GM12878 (cell line): ENCODE results near the gene PRTFDC1. TPM values are rescaled to one million over a fixed set of nuclear protein-coding genes. Genes with fewer than 3 reads are reported as not detected.

Experiments used
- ATAC-seq: fragments of 200-7000 bp; cut with Tn5 transposase; 3 replicates; pipeline ENCODE4 v1.9.1; 2020; ENCODE audit warnings: mild to moderate bottlenecking, moderate library complexity
- BruUV-seq: library from RNA; stranded (reverse); fragments of 400-500 nt; replicated peaks from 2 replicates; lab custom pipeline; 2021; lab: Mats Ljungman, UMichigan
- CTCF ChIA-PET: fragments of 300-600 bp; sonication (Branson Sonifier 250); formaldehyde crosslinking; extraction: SDS; loops from one replicate; lab custom pipeline; 2021; ENCODE audit warnings: inconsistent platforms; lab: Yijun Ruan, JAX
- POLR2A ChIA-PET: fragments of 350-600 bp; formaldehyde crosslinking; extraction: SDS; loops from one replicate; lab custom pipeline; 2021; ENCODE audit warnings: inconsistent platforms; lab: Charles Lee
- RAD21 ChIA-PET: fragments of 300-600 bp; sonication (Branson Sonifier 250); formaldehyde crosslinking; loops from one replicate; lab custom pipeline; 2023; ENCODE audit warnings: antibody characterized with exemption; ENCODE audit not compliant: unreplicated experiment; lab: Charles Lee
- SMC1A ChIA-PET: fragments of 300-600 bp; sonication (Branson Sonifier 250); formaldehyde crosslinking; loops from one replicate; lab custom pipeline; 2023; ENCODE audit not compliant: unreplicated experiment, uncharacterized antibody; lab: Charles Lee
- DNase-seq: peaks from one replicate; pipeline ENCODE4 v3.0.0-alpha.2; 2011; ENCODE audit warnings: low read depth, low spot score
- FAIRE-seq: peaks from 3 replicates; lab custom pipeline; 2011; peaks lifted over from hg19 to GRCh38; lab: Jason Lieb, UNC
- H2AFZ ChIP-seq: 2 replicates; pipeline ENCODE4 v1.6.0; 2011; ENCODE audit warnings: low read depth, low read length, control low read depth; ENCODE audit not compliant: control insufficient read depth
- H3K27ac ChIP-seq: 2 replicates; pipeline ENCODE4 v1.5.1; 2011; ENCODE audit warnings: control low read depth; ENCODE audit not compliant: control insufficient read depth, insufficient read depth
- H3K27me3 ChIP-seq, 2 experiments: replicated peaks in 1 of 2; 2 replicates each; pipeline versions ENCODE4 v1.6.0 to v1.6.1; 2011; ENCODE audit warnings: low read length in 1 of 2; ENCODE audit not compliant: control insufficient read depth in 2 of 2, insufficient read depth in 2 of 2
- H3K36me3 ChIP-seq, 2 experiments: 2 replicates each; pipeline ENCODE4 v1.5.1; 2011; ENCODE audit warnings: low read length in 1 of 2; ENCODE audit not compliant: control insufficient read depth in 2 of 2, insufficient read depth in 2 of 2
- H3K4me1 ChIP-seq: 2 replicates; pipeline ENCODE4 v1.6.1; 2011; ENCODE audit warnings: mild to moderate bottlenecking, low read length, moderate library complexity, mixed read lengths; ENCODE audit not compliant: control insufficient read depth, insufficient read depth
- H3K4me2 ChIP-seq: 2 replicates; pipeline ENCODE4 v1.6.0; 2011; ENCODE audit warnings: control low read depth; ENCODE audit not compliant: control insufficient read depth, insufficient read depth
- H3K4me3 ChIP-seq: fragments of 200-600 bp; sonication (generic); 2 replicates; pipeline ENCODE4 v1.5.1; 2016
- H3K79me2 ChIP-seq: 2 replicates; pipeline ENCODE4 v1.6.0; 2011; ENCODE audit warnings: low read length; ENCODE audit not compliant: control insufficient read depth, insufficient read depth
- H3K9ac ChIP-seq: 2 replicates; pipeline ENCODE4 v1.8.0; 2011; ENCODE audit warnings: low read length, control low read depth, mixed read lengths; ENCODE audit not compliant: control insufficient read depth, insufficient read depth
- H3K9me3 ChIP-seq: replicated peaks from 3 replicates; pipeline ENCODE4 v1.5.1; 2011; ENCODE audit warnings: mild to moderate bottlenecking, low read length; ENCODE audit not compliant: control insufficient read depth, insufficient read depth
- H4K20me1 ChIP-seq: 2 replicates; pipeline ENCODE4 v1.6.0; 2011; ENCODE audit not compliant: control insufficient read depth, insufficient read depth
- BCL3 ChIP-seq: IDR thresholded peaks from 2 replicates; pipeline ENCODE4 v1.6.1; 2011; ENCODE audit warnings: borderline replicate concordance, low read depth, mild to moderate bottlenecking, moderate library complexity, low read length; ENCODE audit not compliant: insufficient read depth, poor library complexity, severe bottlenecking
- E2F4 ChIP-seq: IDR thresholded peaks from 2 replicates; pipeline ENCODE4 v1.6.1; 2012; ENCODE audit warnings: low read depth, low read length, improper control_type of control experiment
- GABPA ChIP-seq: IDR thresholded peaks from 2 replicates; pipeline ENCODE4 v1.6.1; 2014; ENCODE audit warnings: antibody characterized with exemption, low read depth, mild to moderate bottlenecking, inconsistent platforms
- HSF1 ChIP-seq: fragments of 150-350 bp; IDR thresholded peaks from 2 replicates; pipeline ENCODE4 v1.6.1; 2014; ENCODE audit warnings: mild to moderate bottlenecking, low read depth, low read length
- PBX3 ChIP-seq: IDR thresholded peaks from 2 replicates; pipeline ENCODE4 v1.6.1; 2011; ENCODE audit warnings: mild to moderate bottlenecking, low read depth, low read length, moderate library complexity; ENCODE audit not compliant: insufficient replicate concordance
- POLR2AphosphoS5 ChIP-seq: IDR thresholded peaks from 2 replicates; pipeline ENCODE4 v1.6.1; 2011; ENCODE audit warnings: mild to moderate bottlenecking, low read length, inconsistent platforms
- RB1 ChIP-seq: fragments of 450-650 bp; formaldehyde crosslinking; IDR thresholded peaks from 2 replicates; pipeline ENCODE4 v1.6.1; 2017; ENCODE audit warnings: mild to moderate bottlenecking, borderline replicate concordance
- SMAD1 ChIP-seq: fragments of 450-650 bp; IDR thresholded peaks from 2 replicates; pipeline ENCODE4 v1.6.1; 2018; ENCODE audit warnings: mild to moderate bottlenecking, low read depth; ENCODE audit not compliant: partially characterized antibody
- ZNF274 ChIP-seq: IDR thresholded peaks from one replicate; pipeline ENCODE4 v1.8.0; 2011; ENCODE audit not compliant: insufficient read length, insufficient read depth
- ZNF384 ChIP-seq: IDR thresholded peaks from 2 replicates; pipeline ENCODE4 v1.6.1; 2012; ENCODE audit warnings: low read depth, mild to moderate bottlenecking, low read length, improper control_type of control experiment, borderline replicate concordance
- WGBS: methylation state at CpG from one replicate; pipeline ENCODE4 v1.1.6; 2016; ENCODE audit warnings: low lambda C conversion rate; ENCODE audit not compliant: insufficient replicate concordance, insufficient coverage; ENCODE audit errors: missing lambda C conversion rate; 5-methylcytosine and 5-hydroxymethylcytosine counted together
- in situ Hi-C: fragments of 300-500 bp; cut with MboI; formaldehyde crosslinking; loops from 9 replicates; pipeline ENCODE4 v1.14.3; 2018; ENCODE audit warnings: mixed read lengths
- intact Hi-C: fragments of 100-400 bp; cut with micrococcal nuclease; formaldehyde crosslinking; loops from one replicate; pipeline ENCODE4 v1.14.2; 2022; ENCODE audit not compliant: unreplicated experiment
- polyA plus RNA-seq, 11 experiments: library from polyadenylated mRNA; depleted of rRNA in 4 of 11; unstranded in 6 of 11; stranded (reverse) in 5 of 11; fragments of >200 nt; fragmentation: Nextera tagmentation in 4 of 11; fragmentation: Illumina TruSeq in 1 of 11; extraction: Ambion mirVana in 4 of 11; extraction: Trizol in 1 of 11; gene quantifications; 1 replicate in 1 of 11; 2 replicates in 10 of 11; pipeline versions ENCODE4 v1.2.1 to v1.2.3, GENCODE V29; 2011 to 2016; ENCODE audit warnings: inconsistent platforms in 2 of 11, missing spikeins in 2 of 11, low read depth in 1 of 11
- total RNA-seq, 4 experiments: library from RNA; depleted of rRNA in 3 of 4; stranded (reverse); fragments of >200 nt in 3 of 4; fragmentation: Illumina TruSeq in 1 of 4; extraction: Trizol in 1 of 4; gene quantifications; 2 replicates each; pipeline versions ENCODE4 v1.2.1 to v1.2.3, GENCODE V29; 2013 to 2021
- TF ChIP-seq, protein P1 (sequence below): IDR thresholded peaks from 2 replicates; pipeline ENCODE4 v1.6.1; 2012; ENCODE audit warnings: low read depth, low read length, improper control_type of control experiment
- TF ChIP-seq, protein P2 (sequence below): fragments of 450-650 bp; IDR thresholded peaks from 2 replicates; pipeline ENCODE4 v1.6.1; 2018; ENCODE audit warnings: mild to moderate bottlenecking, low read depth, moderate library complexity; ENCODE audit not compliant: partially characterized antibody

The PRTFDC1 gene
- total and polyA plus RNA-seq, 10 of the 15 experiments (the other 5 are each of a cell fraction or from before 2014, with no cell fraction given) = 5.5 to 17.3 (median 11.3) TPM

GRCh38 chr10:24926557-24926956, 25.8 kb downstream of the PRTFDC1 start:
- peaks cover 6% of the 10 kb centered on the region for H3K4me1 ChIP-seq
- intact Hi-C loops = loop anchor here (5.0 kb wide), 2 partner anchors 39 to 204 kb away; partner anchors contain the start of gene ARHGAP21
- DNase-seq = no peak
- no peaks in the 10 kb centered on the region for H3K79me2 ChIP-seq
- ATAC-seq = no peak
- peaks cover 0 to 2% of the 10 kb centered on the region in 2 experiments; a peak in 1 of 4 replicates for H3K36me3 ChIP-seq
- FAIRE-seq = no peak
- WGBS = over 99% methylated on average over 8 of the region's 8 CpGs
- POLR2A ChIA-PET = interaction anchor here (1.7 to 4.7 kb wide), 2 partner anchors 12 to 26 kb away, joined by 4 to 44 read pairs; no protein-coding TSS in a partner anchor
- H3K27me3 ChIP-seq = no peaks in the 10 kb centered on the region
- no peak overlapping the region for H3K9ac ChIP-seq
- in situ Hi-C loops = no loop called here
- no peak overlapping the region for H3K27ac ChIP-seq
- no TSS peak for BruUV-seq
- no peak overlapping the region for H2AFZ ChIP-seq
- SMC1A ChIA-PET = interaction anchor here (1.2 to 11.7 kb wide), 3 partner anchors 11 to 25 kb away, joined by 4 to 338 read pairs (median 5); no protein-coding TSS in a partner anchor
- H4K20me1 ChIP-seq = no peaks in the 10 kb centered on the region
- H3K4me2 ChIP-seq = no peak overlapping the region
- TF ChIP-seq ZNF384 (no peak), E2F4 (no peak), HSF1 (no peak), GABPA (no peak), BCL3 (no peak), POLR2AphosphoS5 (no peak), SMAD1 (no peak), RB1 (no peak), ZNF274 (no peak), PBX3 (no peak)
- TF ChIP-seq, protein P1, sequence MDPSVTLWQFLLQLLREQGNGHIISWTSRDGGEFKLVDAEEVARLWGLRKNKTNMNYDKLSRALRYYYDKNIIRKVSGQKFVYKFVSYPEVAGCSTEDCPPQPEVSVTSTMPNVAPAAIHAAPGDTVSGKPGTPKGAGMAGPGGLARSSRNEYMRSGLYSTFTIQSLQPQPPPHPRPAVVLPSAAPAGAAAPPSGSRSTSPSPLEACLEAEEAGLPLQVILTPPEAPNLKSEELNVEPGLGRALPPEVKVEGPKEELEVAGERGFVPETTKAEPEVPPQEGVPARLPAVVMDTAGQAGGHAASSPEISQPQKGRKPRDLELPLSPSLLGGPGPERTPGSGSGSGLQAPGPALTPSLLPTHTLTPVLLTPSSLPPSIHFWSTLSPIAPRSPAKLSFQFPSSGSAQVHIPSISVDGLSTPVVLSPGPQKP = no peak
- TF ChIP-seq, protein P2, sequence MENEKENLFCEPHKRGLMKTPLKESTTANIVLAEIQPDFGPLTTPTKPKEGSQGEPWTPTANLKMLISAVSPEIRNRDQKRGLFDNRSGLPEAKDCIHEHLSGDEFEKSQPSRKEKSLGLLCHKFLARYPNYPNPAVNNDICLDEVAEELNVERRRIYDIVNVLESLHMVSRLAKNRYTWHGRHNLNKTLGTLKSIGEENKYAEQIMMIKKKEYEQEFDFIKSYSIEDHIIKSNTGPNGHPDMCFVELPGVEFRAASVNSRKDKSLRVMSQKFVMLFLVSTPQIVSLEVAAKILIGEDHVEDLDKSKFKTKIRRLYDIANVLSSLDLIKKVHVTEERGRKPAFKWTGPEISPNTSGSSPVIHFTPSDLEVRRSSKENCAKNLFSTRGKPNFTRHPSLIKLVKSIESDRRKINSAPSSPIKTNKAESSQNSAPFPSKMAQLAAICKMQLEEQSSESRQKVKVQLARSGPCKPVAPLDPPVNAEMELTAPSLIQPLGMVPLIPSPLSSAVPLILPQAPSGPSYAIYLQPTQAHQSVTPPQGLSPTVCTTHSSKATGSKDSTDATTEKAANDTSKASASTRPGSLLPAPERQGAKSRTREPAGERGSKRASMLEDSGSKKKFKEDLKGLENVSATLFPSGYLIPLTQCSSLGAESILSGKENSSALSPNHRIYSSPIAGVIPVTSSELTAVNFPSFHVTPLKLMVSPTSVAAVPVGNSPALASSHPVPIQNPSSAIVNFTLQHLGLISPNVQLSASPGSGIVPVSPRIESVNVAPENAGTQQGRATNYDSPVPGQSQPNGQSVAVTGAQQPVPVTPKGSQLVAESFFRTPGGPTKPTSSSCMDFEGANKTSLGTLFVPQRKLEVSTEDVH = no peak
- no peak overlapping the region for H3K4me3 ChIP-seq
- CTCF ChIA-PET = interaction anchor here (0.6 to 6.0 kb wide), 5 partner anchors 11 to 234 kb away, joined by 3 to 56 read pairs (median 3); partner anchors contain the start of gene PRTFDC1
- H3K9me3 ChIP-seq = peaks cover 9% of the 10 kb centered on the region; the same call in 2 of the 3 replicates
- RAD21 ChIA-PET = interaction anchor here (1.7 to 11.4 kb wide), 3 partner anchors 20 to 38 kb away, joined by 4 to 274 read pairs (median 193); partner anchors contain the start of gene PRTFDC1
